Epithelial cell of proximal tubule (primary cell): Measurements from ENCODE around the gene L2HGDH. TPM values are rescaled to one million over a fixed set of nuclear protein-coding genes. Genes with fewer than 3 reads are reported as not detected.
A peak's percentile ranks its signal among the peaks of the same experiment; 100 is the strongest.

Experiments used
- DNase-seq: peaks from one replicate; pipeline ENCODE4 v3.0.0-alpha.2; 2011; ENCODE audit warnings: low read depth
- H3K4me3 ChIP-seq: 2 replicates; pipeline ENCODE4 v1.5.1; 2011; ENCODE audit warnings: low read depth, mild to moderate bottlenecking, low read length
- total RNA-seq: library from RNA; depleted of rRNA; stranded (reverse); fragments of >200 nt; gene quantifications from 2 replicates; pipeline ENCODE4 v1.2.3, GENCODE V29; 2015
- TF ChIP-seq, protein P1 (sequence below): conservative IDR thresholded peaks from 2 replicates; pipeline ENCODE4 v1.5.1; 2012; ENCODE audit warnings: low read depth, mild to moderate bottlenecking, low read length

The L2HGDH gene
- total RNA-seq, 1 donor from 2014 or later, result 4.0 TPM

DNA sequence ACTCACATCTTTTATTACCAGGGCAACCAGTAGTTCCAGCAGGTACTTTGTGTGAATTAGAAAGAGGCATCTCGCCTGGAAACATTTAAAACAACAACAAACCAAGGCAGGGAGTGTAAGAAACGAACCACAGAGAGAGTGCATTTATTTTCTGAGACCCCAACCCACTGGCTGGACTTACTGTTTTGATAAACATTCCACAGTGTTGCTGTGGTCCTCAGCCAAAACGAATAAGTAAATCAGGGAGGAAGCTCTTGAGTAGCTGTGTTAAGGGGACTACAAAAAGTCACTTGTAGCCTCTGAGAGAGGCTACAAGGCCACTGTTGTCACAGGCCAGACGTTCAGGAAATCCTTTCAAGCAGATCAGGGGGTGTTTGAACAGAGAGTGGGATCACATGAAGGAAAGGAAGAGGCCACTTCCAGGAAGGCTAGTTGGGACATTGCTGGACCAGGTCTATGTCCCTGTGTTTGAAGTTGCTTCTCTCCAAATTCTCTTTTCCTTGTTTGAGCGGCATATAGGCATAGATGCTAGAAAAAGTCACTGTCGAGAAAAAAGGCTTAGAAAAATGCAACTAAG lies 33.9 kb upstream of the L2HGDH start:
- no peak for DNase-seq
- TF ChIP-seq, protein P1, sequence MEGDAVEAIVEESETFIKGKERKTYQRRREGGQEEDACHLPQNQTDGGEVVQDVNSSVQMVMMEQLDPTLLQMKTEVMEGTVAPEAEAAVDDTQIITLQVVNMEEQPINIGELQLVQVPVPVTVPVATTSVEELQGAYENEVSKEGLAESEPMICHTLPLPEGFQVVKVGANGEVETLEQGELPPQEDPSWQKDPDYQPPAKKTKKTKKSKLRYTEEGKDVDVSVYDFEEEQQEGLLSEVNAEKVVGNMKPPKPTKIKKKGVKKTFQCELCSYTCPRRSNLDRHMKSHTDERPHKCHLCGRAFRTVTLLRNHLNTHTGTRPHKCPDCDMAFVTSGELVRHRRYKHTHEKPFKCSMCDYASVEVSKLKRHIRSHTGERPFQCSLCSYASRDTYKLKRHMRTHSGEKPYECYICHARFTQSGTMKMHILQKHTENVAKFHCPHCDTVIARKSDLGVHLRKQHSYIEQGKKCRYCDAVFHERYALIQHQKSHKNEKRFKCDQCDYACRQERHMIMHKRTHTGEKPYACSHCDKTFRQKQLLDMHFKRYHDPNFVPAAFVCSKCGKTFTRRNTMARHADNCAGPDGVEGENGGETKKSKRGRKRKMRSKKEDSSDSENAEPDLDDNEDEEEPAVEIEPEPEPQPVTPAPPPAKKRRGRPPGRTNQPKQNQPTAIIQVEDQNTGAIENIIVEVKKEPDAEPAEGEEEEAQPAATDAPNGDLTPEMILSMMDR, result no peak
- H3K4me3 ChIP-seq, result no peak overlapping the region

DNA sequence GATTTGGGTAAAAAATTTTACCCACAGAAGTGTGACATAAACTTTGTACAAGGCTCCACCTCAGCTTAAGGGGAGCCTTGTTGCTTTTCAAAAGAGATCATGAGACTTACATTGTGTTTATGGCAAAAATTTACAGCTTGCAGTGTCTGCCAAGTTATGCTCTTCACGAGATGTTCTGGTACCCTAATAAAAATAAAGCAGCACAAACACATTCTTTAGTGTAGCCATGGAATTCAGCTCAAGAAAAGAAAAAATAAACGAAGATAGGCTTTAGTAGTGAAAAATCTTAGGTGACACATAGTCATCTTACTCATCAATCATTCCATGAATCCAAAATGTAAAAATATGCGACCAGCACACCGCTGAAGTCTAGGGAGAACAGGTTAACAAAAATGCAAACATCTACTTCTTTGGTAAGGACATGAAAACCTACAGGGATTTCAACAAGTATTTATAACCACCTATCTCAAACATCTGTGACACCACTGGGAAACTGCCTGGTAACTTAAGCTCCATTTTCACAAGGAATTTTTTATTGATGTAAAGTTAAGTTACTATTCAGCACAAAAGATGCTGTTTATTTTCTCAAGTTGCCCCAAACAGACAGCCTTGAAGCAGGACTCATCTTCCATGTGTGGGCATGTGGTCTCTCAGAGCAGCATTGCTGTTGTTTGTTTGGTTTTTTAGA lies 33.0 kb upstream of the L2HGDH start:
- TF ChIP-seq, protein P1, result no peak
- no peak overlapping the region for H3K4me3 ChIP-seq
- no peak for DNase-seq

DNA sequence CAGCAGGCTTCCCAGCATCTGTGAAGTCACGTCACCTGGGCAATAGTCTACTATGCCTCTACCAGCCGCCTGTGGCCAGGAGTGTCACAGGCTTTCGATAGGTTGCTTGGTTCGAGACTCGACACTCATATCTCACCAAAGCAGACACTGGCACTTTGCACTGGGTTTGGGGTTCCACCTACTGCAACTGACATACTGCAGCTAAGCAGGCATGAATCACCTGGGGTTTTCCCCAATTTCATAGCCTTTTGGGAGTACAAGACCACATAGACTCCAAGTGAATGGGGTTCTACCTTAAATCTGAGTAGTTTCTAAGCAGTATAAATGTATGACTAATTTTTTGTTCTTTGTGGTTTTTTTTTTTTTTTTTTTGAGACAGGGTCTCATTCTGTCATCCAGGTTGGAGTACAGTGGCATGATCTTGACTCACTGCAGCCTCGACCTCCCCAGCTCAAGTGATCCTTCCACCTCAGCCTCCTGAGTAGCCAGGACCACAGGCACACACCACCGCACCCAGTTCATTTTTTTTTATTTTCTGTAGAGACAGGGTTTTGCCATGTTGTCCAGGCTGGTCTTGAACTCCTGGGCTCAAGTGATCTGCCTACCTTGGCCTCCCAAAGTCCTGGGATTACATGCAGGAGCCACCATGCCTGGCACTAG lies 32.2 kb upstream of the L2HGDH start:
- DNase-seq, result no peak
- H3K4me3 ChIP-seq, result no peak overlapping the region
- TF ChIP-seq, protein P1, result no peak

DNA sequence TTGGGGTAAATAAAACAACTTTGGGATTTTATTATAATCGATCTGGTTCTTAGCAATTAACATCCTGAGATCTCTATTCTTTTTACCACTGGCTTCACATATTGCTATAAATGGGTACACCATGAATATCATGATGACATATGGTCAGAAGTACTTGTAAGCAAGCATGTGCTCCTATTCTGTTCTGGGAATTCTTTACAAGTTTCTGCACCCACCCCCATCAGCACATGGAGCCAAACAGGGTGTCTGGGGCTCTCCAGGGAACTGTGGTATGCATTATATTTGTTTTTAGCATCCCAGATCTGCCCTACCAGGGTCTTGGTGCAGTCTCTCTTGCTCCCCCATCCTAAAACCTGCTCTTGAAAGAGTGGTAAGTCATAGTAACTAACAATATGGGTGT lies 31.4 kb upstream of the L2HGDH start:
- no peak for DNase-seq
- H3K4me3 ChIP-seq, result no peak overlapping the region
- TF ChIP-seq, protein P1, result no peak

DNA sequence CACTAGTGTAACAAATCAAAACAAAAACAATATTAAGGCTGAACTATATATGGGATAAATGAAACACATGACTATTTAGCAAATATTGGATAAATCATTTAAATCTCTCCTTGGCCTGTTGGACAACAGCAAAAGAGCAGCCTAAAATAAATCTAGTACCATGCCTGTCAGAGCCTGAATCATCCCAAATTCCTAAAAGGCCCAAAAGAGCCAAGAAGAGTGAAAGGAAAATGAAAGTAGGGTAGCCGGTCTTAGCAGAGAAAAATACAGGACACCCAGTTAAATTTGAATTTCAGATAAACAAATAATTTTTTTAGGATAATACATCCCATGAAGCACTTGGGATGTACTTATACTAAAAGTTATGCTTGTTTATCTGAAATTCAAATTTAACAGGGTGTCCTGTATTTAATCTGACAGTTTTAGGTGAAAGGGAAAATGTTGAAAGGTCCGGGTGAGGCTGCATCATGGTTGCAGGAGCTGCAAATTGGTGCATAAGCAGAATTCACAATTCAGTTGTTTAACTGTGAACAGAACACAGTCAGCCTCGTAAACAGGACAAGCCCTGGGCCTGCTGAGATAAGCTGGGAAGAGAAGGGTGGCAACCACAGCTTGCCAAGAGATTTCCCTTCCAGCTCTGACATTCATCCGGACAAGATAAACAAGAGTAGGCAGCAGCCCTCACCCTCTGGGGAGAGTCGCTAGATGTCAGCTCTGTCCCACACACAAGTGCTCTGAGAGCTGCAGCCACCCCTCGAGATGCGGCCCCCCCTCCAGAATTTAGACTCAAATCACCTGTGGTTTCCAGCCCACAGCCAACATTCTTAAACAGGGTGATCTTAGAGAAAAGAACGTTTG lies 30.4 kb upstream of the L2HGDH start:
- H3K4me3 ChIP-seq, result no peak overlapping the region
- TF ChIP-seq, protein P1, result peak; percentile 65
- DNase-seq, result no peak

DNA sequence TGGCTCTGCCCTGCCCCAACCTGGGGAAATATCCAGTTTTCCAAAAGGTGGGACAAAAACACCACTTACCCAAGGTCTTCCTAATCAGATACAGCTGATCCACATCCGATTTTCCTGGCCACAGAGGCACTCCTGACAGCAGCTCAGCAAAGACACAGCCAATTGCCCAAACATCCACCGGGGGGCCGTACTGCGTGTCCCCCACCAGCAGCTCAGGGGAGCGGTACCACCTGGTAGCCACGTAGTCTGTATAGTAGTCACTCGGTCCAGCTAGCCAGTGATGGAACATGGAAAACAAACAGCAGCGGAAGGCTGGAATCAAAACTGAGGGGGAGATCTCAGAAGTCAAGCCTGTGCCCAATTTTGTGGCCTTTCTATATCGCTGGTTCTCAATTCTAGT lies 28.9 kb upstream of the L2HGDH start:
- H3K4me3 ChIP-seq, result no peak overlapping the region
- TF ChIP-seq, protein P1, result peak; percentile 40
- DNase-seq, result no peak
